Astrocyte of the cerebellum (primary cell): ENCODE measurements around the gene NAV1.
A peak's percentile ranks its signal among the peaks of the same experiment; 100 is the strongest.

ENCODE experiments used
- DNase-seq: peaks from one replicate; pipeline ENCODE4 v3.0.0-alpha.2; 2011; ENCODE audit warnings: low read depth
- H3K4me3 ChIP-seq: 2 replicates; pipeline ENCODE4 v1.5.1; 2011; ENCODE audit warnings: mild to moderate bottlenecking, low read depth, low read length, moderate library complexity
- CTCF ChIP-seq: IDR thresholded peaks from 2 replicates; pipeline ENCODE4 v1.5.1; 2012; ENCODE audit warnings: low read length, low read depth, moderate library complexity, mild to moderate bottlenecking; ENCODE audit errors: missing control alignments
- in situ Hi-C: cut with HindIII; loops from 2 replicates; pipeline ENCODE4 v1.10.0; 2017; ENCODE audit warnings: low sequenced_read_pairs

NAV1 gene

GRCh38 chr1:201525193-201525778 is 13.6 kb upstream of the NAV1 start:
- DNase-seq, result no peak
- in situ Hi-C loops, result no loop called here
- no peak for TF ChIP-seq CTCF
- H3K4me3 ChIP-seq, result no peak overlapping the region

- DNase-seq, result no peak
- no peak for TF ChIP-seq CTCF
- in situ Hi-C loops, result no loop called here
- no peak overlapping the region for H3K4me3 ChIP-seq
Observed at GRCh38 chr1:201527879-201528278, 11.0 kb upstream of the NAV1 start.

- in situ Hi-C loops, result no loop called here
- no peak for DNase-seq
- no peak overlapping the region for H3K4me3 ChIP-seq
- TF ChIP-seq CTCF, result no peak
Observed at GRCh38 chr1:201528631-201529252, 10.2 kb upstream of the NAV1 start.

- peak; percentile 88 for TF ChIP-seq CTCF
- DNase-seq, result peak; percentile 68
- in situ Hi-C loops, result no loop called here
- H3K4me3 ChIP-seq, result no peak overlapping the region
Observed at GRCh38 chr1:201530741-201531531, 8.0 kb upstream of the NAV1 start.

- no peak for DNase-seq
- no peak for TF ChIP-seq CTCF
- no peak overlapping the region for H3K4me3 ChIP-seq
- in situ Hi-C loops, result no loop called here
Observed at GRCh38 chr1:201531551-201532425, 7.1 kb upstream of the NAV1 start.

- H3K4me3 ChIP-seq, result no peak overlapping the region
- DNase-seq, result no peak
- TF ChIP-seq CTCF, result no peak
- in situ Hi-C loops, result no loop called here
Observed at GRCh38 chr1:201533836-201534235, 5.1 kb upstream of the NAV1 start.
